Adrenal gland (tissue), 5 donors: ENCODE measurements around the gene LRRC46.

Source experiments
- CTCF ChIP-seq, 6 experiments: fragments of 450-650 bp in 4 of 6; fragments of 200-600 bp in 2 of 6; sonication (generic) in 1 of 6; IDR thresholded peaks; 1 replicate in 5 of 6; 2 replicates in 1 of 6; pipeline versions ENCODE4 v1.5.1 to v1.8.0; 2016 to 2021; ENCODE audit warnings: antibody characterized with exemption in 6 of 6, mild to moderate bottlenecking in 2 of 6, moderate library complexity in 1 of 6
- POLR2A ChIP-seq, 2 donors: fragments of 450-650 bp; IDR thresholded peaks; one replicate each; pipeline ENCODE4 v1.6.1; 2017; ENCODE audit warnings: antibody characterized with exemption in 2 of 2, mild to moderate bottlenecking in 2 of 2, moderate library complexity in 1 of 2
- donor health status: DM: no; HTN: no; CAD: no.

GRCh38 chr17:47806026-47806912 is 25.2 kb upstream of the LRRC46 start:
- TF ChIP-seq CTCF (IDR thresholded peaks at IDR 0.05) (no peak), POLR2A (IDR thresholded peaks at IDR 0.05) (no peak)
